Lower lobe of right lung (tissue), 2 donors: ENCODE data around the gene DUXB. TPM values are rescaled to one million over a fixed set of nuclear protein-coding genes. Genes with fewer than 3 reads are reported as not detected.

Experiments used
- ATAC-seq, 2 donors: fragments of 200-7000 bp; cut with Tn5 transposase; one replicate each; pipeline ENCODE4 v1.9.1; 2020 to 2022; ENCODE audit warnings: mild to moderate bottlenecking in 2 of 2, moderate library complexity in 2 of 2
- DNase-seq: peaks from one replicate; pipeline ENCODE4 v3.0.0-alpha.2; 2020
- H3K27ac ChIP-seq: fragments of 200-600 bp; one replicate; pipeline ENCODE4 v1.8.0; 2022
- H3K27me3 ChIP-seq: fragments of 200-600 bp; one replicate; pipeline ENCODE4 v1.8.0; 2022; ENCODE audit warnings: low read depth
- H3K36me3 ChIP-seq: fragments of 200-600 bp; one replicate; pipeline ENCODE4 v1.8.0; 2022; ENCODE audit warnings: mild to moderate bottlenecking
- H3K4me1 ChIP-seq: fragments of 200-600 bp; one replicate; pipeline ENCODE4 v1.8.0; 2022
- H3K4me3 ChIP-seq: fragments of 200-600 bp; one replicate; pipeline ENCODE4 v1.8.0; 2022; ENCODE audit warnings: mild to moderate bottlenecking
- H3K9me3 ChIP-seq: fragments of 200-600 bp; one replicate; pipeline ENCODE4 v1.8.0; 2022
- CTCF ChIP-seq: fragments of 200-600 bp; IDR thresholded peaks from one replicate; pipeline ENCODE4 v1.8.0; 2022; ENCODE audit warnings: antibody characterized with exemption, mild to moderate bottlenecking
- intact Hi-C: fragments of 100-400 bp; cut with DNase I; formaldehyde crosslinking; loops from one replicate; pipeline ENCODE4 v1.11.0; 2022
- total RNA-seq: library from RNA; stranded (reverse); fragmentation: NEBNext Ultra II Directional; extraction: Animal tissue kit (Norgen Biotek cat#: 25700); gene quantifications from one replicate; pipeline ENCODE4 v1.2.1, GENCODE V29; 2021
- donor health status: DM: no; HTN: yes; CAD: no; lungs with severe emphysema.

Gene DUXB
- total RNA-seq, 1 donor from 2014 or later, result not detected

- intact Hi-C loops, result no loop called here
- no peak for ATAC-seq
- H3K4me1 ChIP-seq, result peaks cover 14% of the 10 kb centered on the region
- H3K27ac ChIP-seq, result no peak overlapping the region
- no peaks in the 10 kb centered on the region for H3K27me3 ChIP-seq
- DNase-seq, result no peak
- H3K36me3 ChIP-seq, result peaks cover 58% of the 10 kb centered on the region
- H3K4me3 ChIP-seq, result no peak overlapping the region
- TF ChIP-seq CTCF, result no peak
- no peaks in the 10 kb centered on the region for H3K9me3 ChIP-seq
These were observed 40.4 kb downstream of the DUXB start for GRCh38 chr16:75660726-75661302.

- Histone ChIP-seq H3K4me3 (no peak overlapping the region), H3K27ac (no peak overlapping the region)
- intact Hi-C loops, result no loop called here
These were observed 40.9 kb downstream of the DUXB start for GRCh38 chr16:75660321-75660720.

GRCh38 chr16:75658175-75658574 is 43.1 kb downstream of the DUXB start:
- no peak for TF ChIP-seq CTCF
- H3K4me1 ChIP-seq, result peaks cover 21% of the 10 kb centered on the region
- H3K27me3 ChIP-seq, result no peaks in the 10 kb centered on the region
- H3K27ac ChIP-seq, result no peak overlapping the region
- no peak for DNase-seq
- H3K4me3 ChIP-seq, result no peak overlapping the region
- H3K9me3 ChIP-seq, result no peaks in the 10 kb centered on the region
- H3K36me3 ChIP-seq, result peaks cover 77% of the 10 kb centered on the region
- ATAC-seq, result no peak
- intact Hi-C loops, result no loop called here

More at GRCh38 chr16:75660321-75660720, 40.9 kb downstream of the DUXB start:
- Histone ChIP-seq H3K9me3 (no peaks in the 10 kb centered on the region), H3K36me3 (peaks cover 63% of the 10 kb centered on the region), H3K27me3 (no peaks in the 10 kb centered on the region), H3K4me1 (peaks cover 14% of the 10 kb centered on the region)
- TF ChIP-seq CTCF, result no peak
- ATAC-seq (no peak), DNase-seq (no peak)

- H3K4me1 ChIP-seq, result peaks cover 39% of the 10 kb centered on the region
These were observed 47.3 kb downstream of the DUXB start for GRCh38 chr16:75653922-75654321.

GRCh38 chr16:75648265-75649076 is 52.8 kb downstream of the DUXB start:
- Histone ChIP-seq H3K4me1 (peaks cover 59% of the 10 kb centered on the region), H3K9me3 (no peaks in the 10 kb centered on the region), H3K27me3 (no peaks in the 10 kb centered on the region), H3K27ac (peak overlapping the region; percentile 98), H3K36me3 (peaks cover 20% of the 10 kb centered on the region), H3K4me3 (peak overlapping the region; percentile 100)
- intact Hi-C loops, result no loop called here
- TF ChIP-seq CTCF, result no peak
- peak; percentile 85 to 89 for ATAC-seq
- peak; percentile 90 for DNase-seq

More at GRCh38 chr16:75653922-75654321, 47.3 kb downstream of the DUXB start:
- H3K9me3 ChIP-seq, result no peaks in the 10 kb centered on the region
- no peak for DNase-seq
- peaks cover 50% of the 10 kb centered on the region for H3K36me3 ChIP-seq
- no peak overlapping the region for H3K27ac ChIP-seq
- TF ChIP-seq CTCF, result no peak
- intact Hi-C loops, result no loop called here
- ATAC-seq, result no peak
- no peaks in the 10 kb centered on the region for H3K27me3 ChIP-seq
- no peak overlapping the region for H3K4me3 ChIP-seq
